Transverse colon (tissue), 4 donors: ENCODE results near the gene GLUD1.
"Not testable (repeated sequence)": the region's sequence is repeated elsewhere in the genome, so short reads cannot be mapped to it uniquely, and the experiment has no call there.

Source experiments
- POLR2AphosphoS5 ChIP-seq, 3 donors: sonication (generic); formaldehyde crosslinking; IDR thresholded peaks; one replicate each; pipeline ENCODE4 v1.6.1; 2016; ENCODE audit warnings: antibody characterized with exemption in 3 of 3
- TF ChIP-seq, protein P1 (sequence below), 5 experiments: fragments of 200-600 bp in 3 of 5; fragments of 450-650 bp in 2 of 5; sonication (generic) in 3 of 5; IDR thresholded peaks; 1 replicate in 2 of 5; 2 replicates in 3 of 5; pipeline ENCODE4 v1.5.1; 2016 to 2017; ENCODE audit warnings: antibody characterized with exemption in 5 of 5, inconsistent platforms in 3 of 5, mild to moderate bottlenecking in 2 of 5, moderate library complexity in 1 of 5

DNA sequence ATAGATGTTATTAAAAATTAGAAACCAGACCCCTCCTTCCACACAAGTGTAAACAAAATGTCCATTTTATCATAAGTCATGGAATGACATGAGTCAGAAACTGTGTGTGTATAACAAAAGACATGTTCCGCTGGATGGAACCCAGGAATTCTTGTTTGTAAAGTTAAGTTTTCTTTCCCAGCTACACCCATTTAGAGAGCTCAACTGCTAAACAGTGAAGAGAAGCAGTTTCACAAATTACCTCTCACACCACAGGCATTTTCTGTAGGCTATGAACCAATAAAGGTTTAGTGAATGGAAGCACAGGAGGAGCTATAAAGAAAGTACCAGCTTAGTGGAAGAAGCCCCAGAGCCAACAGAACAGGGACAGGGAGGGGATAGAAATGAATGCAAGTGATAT lies 12.4 kb downstream of the GLUD1 start:
- TF ChIP-seq, protein P1, sequence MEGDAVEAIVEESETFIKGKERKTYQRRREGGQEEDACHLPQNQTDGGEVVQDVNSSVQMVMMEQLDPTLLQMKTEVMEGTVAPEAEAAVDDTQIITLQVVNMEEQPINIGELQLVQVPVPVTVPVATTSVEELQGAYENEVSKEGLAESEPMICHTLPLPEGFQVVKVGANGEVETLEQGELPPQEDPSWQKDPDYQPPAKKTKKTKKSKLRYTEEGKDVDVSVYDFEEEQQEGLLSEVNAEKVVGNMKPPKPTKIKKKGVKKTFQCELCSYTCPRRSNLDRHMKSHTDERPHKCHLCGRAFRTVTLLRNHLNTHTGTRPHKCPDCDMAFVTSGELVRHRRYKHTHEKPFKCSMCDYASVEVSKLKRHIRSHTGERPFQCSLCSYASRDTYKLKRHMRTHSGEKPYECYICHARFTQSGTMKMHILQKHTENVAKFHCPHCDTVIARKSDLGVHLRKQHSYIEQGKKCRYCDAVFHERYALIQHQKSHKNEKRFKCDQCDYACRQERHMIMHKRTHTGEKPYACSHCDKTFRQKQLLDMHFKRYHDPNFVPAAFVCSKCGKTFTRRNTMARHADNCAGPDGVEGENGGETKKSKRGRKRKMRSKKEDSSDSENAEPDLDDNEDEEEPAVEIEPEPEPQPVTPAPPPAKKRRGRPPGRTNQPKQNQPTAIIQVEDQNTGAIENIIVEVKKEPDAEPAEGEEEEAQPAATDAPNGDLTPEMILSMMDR (IDR thresholded peaks at IDR 0.05): not testable (repeated sequence)
- TF ChIP-seq POLR2AphosphoS5 (IDR thresholded peaks at IDR 0.05): not testable (repeated sequence)
